Non-pigmented ciliary epithelial cell (primary cell): ENCODE measurements around the gene EIF4A3.

Experiments
- DNase-seq: peaks from one replicate; pipeline ENCODE4 v3.0.0-alpha.2; 2010; ENCODE audit warnings: low read depth

EIF4A3 gene

GRCh38 chr17:80147035-80147822 is at the start of gene EIF4A3:
TSS of gene EIF4A3 (minus strand) at chr17:80147128. CDS start at chr17:80146961, 167 bp downstream.
- peak; percentile 97 for DNase-seq

GRCh38 chr17:80196652-80197051 is 49.7 kb upstream of the EIF4A3 start:
- DNase-seq = no peak

DNA sequence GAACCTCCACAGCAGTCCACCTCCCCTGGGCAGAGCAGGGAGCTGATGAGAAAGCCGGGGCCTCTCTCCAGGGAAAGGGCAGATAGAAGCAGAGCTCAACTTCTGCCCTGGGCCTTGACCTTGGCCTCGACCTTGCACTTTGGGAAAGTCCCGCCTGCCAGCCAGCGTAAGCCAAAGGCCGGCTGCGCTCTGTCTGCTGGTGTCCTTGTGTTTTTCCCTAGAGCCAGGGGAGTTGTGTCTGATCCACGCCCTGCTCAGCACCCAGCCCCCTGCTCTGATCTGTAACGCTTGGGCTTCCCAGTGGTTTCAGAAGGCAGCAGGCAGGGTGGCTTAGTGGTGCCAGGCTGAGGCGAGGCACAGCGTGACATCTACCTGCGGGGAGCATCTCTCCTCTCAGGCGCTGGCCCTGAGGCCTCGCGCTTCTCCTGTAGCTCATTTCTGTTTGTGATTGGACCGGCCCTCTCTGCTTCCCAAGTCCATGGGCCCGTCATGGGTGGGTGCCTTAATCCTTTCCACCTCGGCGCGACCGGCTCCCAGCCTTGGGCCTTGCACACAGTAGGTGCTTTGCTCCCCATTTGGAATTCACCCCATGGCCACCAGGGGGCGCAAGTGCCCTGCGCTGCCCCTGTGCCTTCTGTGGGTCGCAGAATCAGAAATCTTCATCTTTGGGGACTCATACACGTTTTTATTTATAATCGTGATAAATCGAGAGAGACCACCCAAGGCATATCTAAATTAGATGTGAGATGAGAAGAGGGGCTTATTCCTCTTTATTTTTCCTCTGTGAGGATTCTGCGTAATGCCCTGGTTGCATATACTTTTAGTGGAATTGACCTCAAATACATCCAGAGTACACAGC is 49.0 kb upstream of the EIF4A3 start:
- no peak for DNase-seq

GRCh38 chr17:80195141-80195540 is 48.2 kb upstream of the EIF4A3 start:
- no peak for DNase-seq

- no peak for DNase-seq
These were observed 45.1 kb upstream of the EIF4A3 start for GRCh38 chr17:80191865-80192661.

- no peak for DNase-seq
These were observed 44.3 kb upstream of the EIF4A3 start for GRCh38 chr17:80191192-80191591.

DNA sequence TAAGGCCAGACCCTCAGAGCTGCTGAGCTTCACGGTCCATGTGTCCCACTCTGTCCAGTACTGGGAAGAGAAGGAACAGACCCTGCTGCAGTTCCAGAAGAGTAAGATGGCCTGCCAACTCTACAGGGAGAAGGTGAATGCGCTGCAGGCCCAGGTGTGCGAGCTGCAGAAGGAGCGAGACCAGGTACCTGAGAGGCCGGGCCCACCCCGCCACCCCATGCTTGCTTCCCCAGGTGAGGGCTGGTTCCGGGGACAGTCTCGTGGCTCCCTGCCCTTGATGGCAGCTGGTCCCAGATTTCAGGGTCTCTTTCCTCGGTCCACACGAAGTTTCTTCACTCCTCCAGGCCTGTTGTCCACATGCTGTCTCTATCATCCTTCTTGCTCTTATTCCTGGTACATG is 43.8 kb upstream of the EIF4A3 start:
- DNase-seq = no peak

DNA sequence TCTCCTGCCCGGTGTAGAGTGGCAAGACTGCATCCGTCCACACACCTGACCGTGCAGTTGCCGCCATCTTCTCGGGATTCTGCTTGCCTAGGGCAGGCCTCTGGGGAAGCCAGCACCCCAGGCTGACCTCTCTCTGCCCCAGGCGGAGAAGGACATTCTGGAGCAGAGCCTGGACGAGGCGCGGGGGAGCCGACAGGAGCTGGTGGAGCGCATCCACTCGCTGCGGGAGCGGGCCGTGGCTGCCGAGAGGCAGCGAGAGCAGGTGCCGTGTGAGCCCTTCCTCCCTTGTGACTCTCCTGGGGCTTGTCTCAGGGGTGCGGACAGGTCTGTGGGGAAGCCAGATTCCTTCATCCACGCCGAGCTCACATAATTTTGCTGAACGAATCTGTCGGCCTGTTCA is 42.7 kb upstream of the EIF4A3 start:
- no peak for DNase-seq

GRCh38 chr17:80187515-80187941 is 40.6 kb upstream of the EIF4A3 start:
- no peak for DNase-seq

GRCh38 chr17:80187090-80187489 is 40.2 kb upstream of the EIF4A3 start:
- DNase-seq = no peak

- DNase-seq = no peak
These were observed 39.0 kb upstream of the EIF4A3 start for GRCh38 chr17:80185968-80186367.

GRCh38 chr17:80184423-80184714 is 37.4 kb upstream of the EIF4A3 start:
- no peak for DNase-seq

DNA sequence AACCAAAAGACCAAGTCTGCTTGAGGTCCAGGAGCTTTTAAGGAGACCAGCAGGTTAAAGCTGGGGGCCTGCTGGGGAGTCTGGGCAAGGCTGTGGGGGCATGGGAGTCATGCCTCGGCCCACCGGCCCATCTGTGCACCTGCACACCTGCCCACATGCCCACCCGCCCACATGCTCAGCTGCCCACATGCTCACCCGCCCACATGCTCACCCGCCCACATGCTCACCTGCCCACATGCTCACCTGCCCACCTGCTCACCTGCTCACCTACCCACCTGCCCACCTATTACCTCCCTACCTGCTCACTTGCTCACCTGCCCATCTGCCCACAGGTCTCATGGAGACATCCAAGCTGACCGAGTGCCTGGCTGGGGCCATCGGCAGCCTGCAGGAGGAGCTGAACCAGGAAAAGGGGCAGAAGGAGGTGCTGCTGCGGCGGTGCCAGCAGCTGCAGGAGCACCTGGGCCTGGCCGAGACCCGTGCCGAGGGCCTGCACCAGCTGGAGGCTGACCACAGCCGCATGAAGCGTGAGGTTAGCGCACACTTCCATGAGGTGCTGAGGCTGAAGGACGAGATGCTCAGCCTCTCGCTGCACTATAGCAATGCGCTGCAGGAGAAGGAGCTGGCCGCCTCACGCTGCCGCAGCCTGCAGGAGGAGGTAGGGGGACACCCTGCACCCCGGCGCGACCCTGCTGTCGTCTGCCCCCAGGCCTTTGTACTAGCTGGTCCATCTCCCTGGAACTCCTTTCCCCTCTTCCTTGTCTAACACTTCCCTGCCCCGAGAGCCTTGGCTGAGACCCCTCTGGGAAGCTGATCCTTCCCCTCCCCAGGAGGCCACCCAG is 36.9 kb upstream of the EIF4A3 start:
- no peak for DNase-seq

- DNase-seq = no peak
These were observed 35.9 kb upstream of the EIF4A3 start for GRCh38 chr17:80182845-80183223.

- no peak for DNase-seq
These were observed 35.4 kb upstream of the EIF4A3 start for GRCh38 chr17:80182118-80182844.

DNA sequence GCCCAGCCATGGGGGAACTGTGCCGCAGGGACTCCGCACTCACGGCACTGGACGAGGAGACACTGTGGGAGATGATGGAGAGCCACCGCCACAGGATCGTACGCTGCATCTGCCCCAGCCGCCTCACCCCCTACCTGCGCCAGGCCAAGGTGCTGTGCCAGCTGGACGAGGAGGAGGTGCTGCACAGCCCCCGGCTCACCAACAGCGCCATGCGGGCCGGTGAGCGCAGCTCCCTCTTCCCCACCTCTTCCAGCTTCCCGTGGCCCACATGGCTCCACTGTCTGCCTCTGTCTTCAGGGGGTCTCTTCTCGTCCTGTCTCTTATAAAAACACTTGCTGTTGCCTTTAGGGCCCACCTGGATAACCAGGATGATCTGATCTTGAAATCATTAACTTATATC is 34.5 kb upstream of the EIF4A3 start:
- DNase-seq = no peak

GRCh38 chr17:80180192-80180591 is 33.3 kb upstream of the EIF4A3 start:
- DNase-seq = no peak

DNA sequence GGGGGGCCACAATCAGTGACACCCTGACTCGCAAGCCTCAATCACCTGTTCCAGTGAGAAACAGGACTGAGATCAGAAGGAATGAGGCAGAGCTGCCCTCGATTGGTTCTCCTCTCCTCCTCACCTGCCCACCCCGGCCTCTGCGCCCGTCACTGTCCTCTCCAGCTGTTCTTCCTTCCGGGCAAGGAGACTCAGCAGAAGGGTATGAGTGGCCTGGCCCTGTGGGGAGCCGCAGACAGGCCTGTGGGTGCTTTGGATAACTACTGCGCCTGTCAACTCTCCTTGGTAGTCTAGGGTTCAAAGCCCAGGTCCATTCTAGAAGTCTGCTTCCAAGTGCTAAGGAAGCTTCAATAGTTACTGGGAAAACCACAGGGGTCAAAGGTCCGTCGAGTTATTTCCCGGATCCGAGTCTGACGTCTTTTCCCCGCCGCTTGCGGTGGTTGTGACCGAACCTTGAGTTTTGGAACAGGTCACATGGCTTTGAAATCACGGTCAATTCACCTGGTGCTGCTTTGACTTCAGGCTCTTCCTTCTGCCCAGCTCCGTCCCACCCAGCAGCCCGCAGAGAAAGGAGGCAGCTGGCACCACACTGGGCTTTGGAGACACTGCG is 31.2 kb upstream of the EIF4A3 start:
- no peak for DNase-seq

- DNase-seq = no peak
These were observed 29.8 kb upstream of the EIF4A3 start for GRCh38 chr17:80176757-80177156.

GRCh38 chr17:80173916-80174315 is 27.0 kb upstream of the EIF4A3 start:
- no peak for DNase-seq

GRCh38 chr17:80173126-80173525 is 26.2 kb upstream of the EIF4A3 start:
- no peak for DNase-seq
